ENCODE data around the gene HDGFL2. TPM values are rescaled to one million over a fixed set of nuclear protein-coding genes. Genes with fewer than 3 reads are reported as not detected.

The HDGFL2 gene
- total and polyA plus RNA-seq, 2 donors (not counting 1 experiment from before 2014, with no cell fraction given) = 19.5 to 51.2 TPM

- Histone ChIP-seq H4K20me1 (ENCODE audit: control insufficient read depth, extremely low read depth, insufficient read depth, low read length) (no peaks in the 10 kb centered on the region), H3K4me2 (ENCODE audit: extremely low read depth, insufficient read depth, low read length) (no peak overlapping the region), H3K27ac (ENCODE audit: insufficient read depth, low read length) (no peak overlapping the region), H3K36me3 (ENCODE audit: control insufficient read depth, insufficient read depth, low read length) (peaks cover 20% of the 10 kb centered on the region), H3K9ac (ENCODE audit: insufficient read depth, low read length) (no peak overlapping the region), H3K79me2 (ENCODE audit: control insufficient read depth, insufficient read depth, low read length) (no peaks in the 10 kb centered on the region), H2AFZ (ENCODE audit: low read length) (no peak overlapping the region), H3K4me1 (ENCODE audit: control insufficient read depth, extremely low read depth, insufficient read depth, low read length) (peaks cover 5% of the 10 kb centered on the region), H3K4me3 (replicated peaks in 1 of 4; ENCODE audit: control extremely low read depth in 1 of 4, insufficient read depth in 1 of 4, low read depth in 3 of 4, low read length in 4 of 4) (no peak overlapping the region), H3K27me3 (ENCODE audit: control insufficient read depth, insufficient read depth, low read length) (no peaks in the 10 kb centered on the region), H3K9me3 (ENCODE audit: control insufficient read depth, insufficient read depth, low read depth, low read length) (no peaks in the 10 kb centered on the region)
- no peak for TF ChIP-seq EZH2 (IDR thresholded peaks at IDR 0.05; ENCODE audit: low read length, missing control alignments)
- TF ChIP-seq, protein P1, sequence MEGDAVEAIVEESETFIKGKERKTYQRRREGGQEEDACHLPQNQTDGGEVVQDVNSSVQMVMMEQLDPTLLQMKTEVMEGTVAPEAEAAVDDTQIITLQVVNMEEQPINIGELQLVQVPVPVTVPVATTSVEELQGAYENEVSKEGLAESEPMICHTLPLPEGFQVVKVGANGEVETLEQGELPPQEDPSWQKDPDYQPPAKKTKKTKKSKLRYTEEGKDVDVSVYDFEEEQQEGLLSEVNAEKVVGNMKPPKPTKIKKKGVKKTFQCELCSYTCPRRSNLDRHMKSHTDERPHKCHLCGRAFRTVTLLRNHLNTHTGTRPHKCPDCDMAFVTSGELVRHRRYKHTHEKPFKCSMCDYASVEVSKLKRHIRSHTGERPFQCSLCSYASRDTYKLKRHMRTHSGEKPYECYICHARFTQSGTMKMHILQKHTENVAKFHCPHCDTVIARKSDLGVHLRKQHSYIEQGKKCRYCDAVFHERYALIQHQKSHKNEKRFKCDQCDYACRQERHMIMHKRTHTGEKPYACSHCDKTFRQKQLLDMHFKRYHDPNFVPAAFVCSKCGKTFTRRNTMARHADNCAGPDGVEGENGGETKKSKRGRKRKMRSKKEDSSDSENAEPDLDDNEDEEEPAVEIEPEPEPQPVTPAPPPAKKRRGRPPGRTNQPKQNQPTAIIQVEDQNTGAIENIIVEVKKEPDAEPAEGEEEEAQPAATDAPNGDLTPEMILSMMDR (conservative IDR thresholded peaks at IDR 0.05 in 1 of 2, IDR thresholded peaks at IDR 0.05 in 1 of 2; ENCODE audit: low read depth in 1 of 2, low read length in 2 of 2) = no peak
- no peak for DNase-seq (ENCODE audit: low read depth in 2 of 2)
These were observed 30.4 kb downstream of the HDGFL2 start for GRCh38 chr19:4502282-4503131.

DNA sequence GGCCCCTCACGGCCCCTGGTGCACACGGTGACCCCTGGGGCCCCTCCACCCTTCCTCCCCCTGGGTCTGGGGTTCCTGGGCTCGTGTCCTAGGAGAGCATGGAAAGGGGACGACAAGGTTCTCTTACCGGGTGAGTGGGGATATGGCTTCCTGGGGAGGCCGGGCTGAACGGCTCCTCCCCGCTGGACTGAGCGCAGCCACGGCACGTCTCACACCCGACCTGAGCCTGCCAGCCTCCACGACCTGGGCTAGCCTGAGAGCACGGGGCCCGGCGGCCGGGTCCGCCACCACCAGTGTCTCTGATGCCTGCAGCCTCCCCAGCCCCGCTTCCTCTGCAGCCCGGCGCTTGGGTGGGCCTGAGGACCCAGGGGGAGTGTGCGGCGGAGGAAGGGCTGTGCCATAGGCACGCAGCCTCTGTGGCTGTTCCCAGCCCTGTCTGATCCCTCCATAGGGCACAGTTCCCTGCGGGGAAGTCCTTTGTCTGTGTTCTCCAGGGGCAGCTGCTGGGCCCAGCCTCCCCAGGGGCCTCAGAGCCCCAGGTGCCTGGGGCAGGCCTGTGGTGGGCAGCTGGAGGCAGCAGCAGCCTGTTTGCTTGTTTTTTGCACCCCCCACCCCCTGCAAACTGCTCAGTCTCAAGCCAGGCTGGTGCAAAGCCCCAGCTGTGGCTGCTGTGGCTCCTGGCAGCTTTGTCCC, 31.2 kb downstream of the HDGFL2 start:
- Histone ChIP-seq H4K20me1 (ENCODE audit: control insufficient read depth, extremely low read depth, insufficient read depth, low read length) (no peaks in the 10 kb centered on the region), H3K4me1 (ENCODE audit: control insufficient read depth, extremely low read depth, insufficient read depth, low read length) (peaks cover 5% of the 10 kb centered on the region), H2AFZ (ENCODE audit: low read length) (no peak overlapping the region), H3K27ac (ENCODE audit: insufficient read depth, low read length) (no peak overlapping the region), H3K9me3 (ENCODE audit: control insufficient read depth, insufficient read depth, low read depth, low read length) (no peaks in the 10 kb centered on the region), H3K36me3 (ENCODE audit: control insufficient read depth, insufficient read depth, low read length) (peaks cover 15% of the 10 kb centered on the region), H3K79me2 (ENCODE audit: control insufficient read depth, insufficient read depth, low read length) (no peaks in the 10 kb centered on the region), H3K4me3 (replicated peaks in 1 of 4; ENCODE audit: control extremely low read depth in 1 of 4, insufficient read depth in 1 of 4, low read depth in 3 of 4, low read length in 4 of 4) (no peak overlapping the region), H3K27me3 (ENCODE audit: control insufficient read depth, insufficient read depth, low read length) (no peaks in the 10 kb centered on the region), H3K4me2 (ENCODE audit: extremely low read depth, insufficient read depth, low read length) (no peak overlapping the region), H3K9ac (ENCODE audit: insufficient read depth, low read length) (no peak overlapping the region)
- no peak for DNase-seq (ENCODE audit: low read depth in 2 of 2)
- TF ChIP-seq, protein P1 (conservative IDR thresholded peaks at IDR 0.05 in 1 of 2, IDR thresholded peaks at IDR 0.05 in 1 of 2; ENCODE audit: low read depth in 1 of 2, low read length in 2 of 2) = no peak
- TF ChIP-seq EZH2 (IDR thresholded peaks at IDR 0.05; ENCODE audit: low read length, missing control alignments) = no peak

GRCh38 chr19:4503825-4504170, 31.7 kb downstream of the HDGFL2 start:
- no peaks in the 10 kb centered on the region for H4K20me1 ChIP-seq (ENCODE audit: control insufficient read depth, extremely low read depth, insufficient read depth, low read length)
- no peak for TF ChIP-seq EZH2 (IDR thresholded peaks at IDR 0.05; ENCODE audit: low read length, missing control alignments)
- TF ChIP-seq, protein P1 (conservative IDR thresholded peaks at IDR 0.05 in 1 of 2, IDR thresholded peaks at IDR 0.05 in 1 of 2; ENCODE audit: low read depth in 1 of 2, low read length in 2 of 2) = no peak
- H3K79me2 ChIP-seq (ENCODE audit: control insufficient read depth, insufficient read depth, low read length) = no peaks in the 10 kb centered on the region
- H3K9ac ChIP-seq (ENCODE audit: insufficient read depth, low read length) = no peak overlapping the region
- peaks cover 5% of the 10 kb centered on the region for H3K4me1 ChIP-seq (ENCODE audit: control insufficient read depth, extremely low read depth, insufficient read depth, low read length)
- H3K9me3 ChIP-seq (ENCODE audit: control insufficient read depth, insufficient read depth, low read depth, low read length) = no peaks in the 10 kb centered on the region
- no peak overlapping the region for H3K4me2 ChIP-seq (ENCODE audit: extremely low read depth, insufficient read depth, low read length)
- no peak for DNase-seq (ENCODE audit: low read depth in 2 of 2)
- H3K27me3 ChIP-seq (ENCODE audit: control insufficient read depth, insufficient read depth, low read length) = no peaks in the 10 kb centered on the region
- no peak overlapping the region for H2AFZ ChIP-seq (ENCODE audit: low read length)
- peaks cover 13% of the 10 kb centered on the region for H3K36me3 ChIP-seq (ENCODE audit: control insufficient read depth, insufficient read depth, low read length)
- H3K4me3 ChIP-seq (replicated peaks in 1 of 4; ENCODE audit: control extremely low read depth in 1 of 4, insufficient read depth in 1 of 4, low read depth in 3 of 4, low read length in 4 of 4) = no peak overlapping the region
- no peak overlapping the region for H3K27ac ChIP-seq (ENCODE audit: insufficient read depth, low read length)
